HG03571 (cell line): ENCODE results near the gene CANX.

Experiments
- ATAC-seq: cut with Tn5 transposase; IDR thresholded peaks from one replicate; pipeline ENCODE4 v1.9.1; 2021; ENCODE audit not compliant: unreplicated experiment

The CANX gene

GRCh38 chr5:179755022-179755421, 56.3 kb downstream of the CANX start:
- no peak for ATAC-seq

GRCh38 chr5:179758955-179759354, 60.2 kb downstream of the CANX start:
- ATAC-seq, result no peak

GRCh38 chr5:179759581-179760551, 61.1 kb downstream of the CANX start:
- no peak for ATAC-seq

GRCh38 chr5:179762079-179762780, 63.5 kb downstream of the CANX start:
- no peak for ATAC-seq

- no peak for ATAC-seq
Observed at GRCh38 chr5:179762781-179763176, 64.0 kb downstream of the CANX start.

- peak; percentile 48 for ATAC-seq
Observed at GRCh38 chr5:179763215-179763945, 64.6 kb downstream of the CANX start.

GRCh38 chr5:179764056-179764455, 65.3 kb downstream of the CANX start:
- no peak for ATAC-seq

GRCh38 chr5:179765400-179765799, 66.6 kb downstream of the CANX start:
- no peak for ATAC-seq

- no peak for ATAC-seq
Observed at GRCh38 chr5:179766021-179766725, 67.4 kb downstream of the CANX start.

- no peak for ATAC-seq
Observed at GRCh38 chr5:179766726-179767455, 68.1 kb downstream of the CANX start.

- ATAC-seq, result no peak
Observed at GRCh38 chr5:179767496-179768100, 68.8 kb downstream of the CANX start.

- ATAC-seq, result no peak
Observed at GRCh38 chr5:179768326-179769085, 69.7 kb downstream of the CANX start.

GRCh38 chr5:179769271-179769670, 70.5 kb downstream of the CANX start:
- ATAC-seq, result no peak

GRCh38 chr5:179769796-179770195, 71.0 kb downstream of the CANX start:
- no peak for ATAC-seq

- no peak for ATAC-seq
Observed at GRCh38 chr5:179771311-179771895, 72.6 kb downstream of the CANX start.

GRCh38 chr5:179772351-179772750, 73.6 kb downstream of the CANX start:
- ATAC-seq, result no peak

- no peak for ATAC-seq
Observed at GRCh38 chr5:179773686-179774040, 74.9 kb downstream of the CANX start.

GRCh38 chr5:179774442-179774841, 75.7 kb downstream of the CANX start:
- ATAC-seq, result no peak
